IPS-18c (cell line): ENCODE measurements around the gene ULK1.
"Not testable (repeated sequence)": the region's sequence is repeated elsewhere in the genome, so short reads cannot be mapped to it uniquely, and the experiment has no call there.

Experiments
- H3K4me3 ChIP-seq: 2 replicates; pipeline ENCODE4 v1.7.0; 2013; ENCODE audit warnings: low read depth, mild to moderate bottlenecking, low read length, moderate library complexity; ENCODE audit not compliant: insufficient read depth
- H3K9me3 ChIP-seq: one replicate; pipeline ENCODE4 v1.6.1; 2013; ENCODE audit warnings: mild to moderate bottlenecking, low read length, moderate library complexity; ENCODE audit not compliant: control insufficient read depth, insufficient read depth

Gene ULK1

DNA sequence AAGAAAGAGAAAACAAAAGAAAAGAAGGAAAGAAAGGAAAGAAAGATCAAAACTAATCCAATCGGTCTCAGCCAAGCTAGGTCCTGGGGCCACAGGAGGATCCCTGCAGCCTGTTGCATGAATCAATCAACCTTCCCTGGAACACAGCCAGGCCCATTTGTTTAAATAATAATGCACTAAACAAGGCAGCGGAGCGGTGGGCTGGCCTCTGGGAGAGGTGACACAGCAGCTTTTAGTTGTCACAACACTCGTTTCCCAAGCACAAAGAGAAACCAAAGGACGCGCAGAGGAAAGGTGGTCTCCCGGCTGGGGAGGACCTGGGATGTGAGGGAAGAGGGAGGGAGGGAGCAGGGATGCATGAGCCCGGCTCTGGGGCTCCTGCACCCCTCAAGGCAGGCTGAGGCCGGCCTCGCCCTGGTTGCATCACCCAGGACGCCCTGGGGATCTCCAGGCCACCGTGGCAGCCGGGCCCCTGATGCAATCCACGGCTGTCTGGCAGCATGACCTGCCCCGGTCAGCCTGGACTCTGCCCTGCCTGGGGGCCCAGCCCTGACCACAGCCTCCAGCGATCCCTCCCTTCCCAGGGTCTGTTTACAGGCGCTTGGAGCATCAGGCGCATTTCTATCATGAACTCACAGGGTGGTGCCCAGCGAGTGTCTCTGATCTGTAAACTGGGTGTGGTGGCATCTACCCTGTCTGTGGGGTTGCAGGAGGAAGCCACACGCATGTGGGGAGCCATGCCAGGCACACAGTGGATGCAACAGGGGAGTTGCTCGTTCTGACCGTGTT, 33.8 kb upstream of the ULK1 start:
- H3K9me3 ChIP-seq, result no peaks in the 10 kb centered on the region
- no peak overlapping the region; the same call in 1 of the 2 replicates for H3K4me3 ChIP-seq

DNA sequence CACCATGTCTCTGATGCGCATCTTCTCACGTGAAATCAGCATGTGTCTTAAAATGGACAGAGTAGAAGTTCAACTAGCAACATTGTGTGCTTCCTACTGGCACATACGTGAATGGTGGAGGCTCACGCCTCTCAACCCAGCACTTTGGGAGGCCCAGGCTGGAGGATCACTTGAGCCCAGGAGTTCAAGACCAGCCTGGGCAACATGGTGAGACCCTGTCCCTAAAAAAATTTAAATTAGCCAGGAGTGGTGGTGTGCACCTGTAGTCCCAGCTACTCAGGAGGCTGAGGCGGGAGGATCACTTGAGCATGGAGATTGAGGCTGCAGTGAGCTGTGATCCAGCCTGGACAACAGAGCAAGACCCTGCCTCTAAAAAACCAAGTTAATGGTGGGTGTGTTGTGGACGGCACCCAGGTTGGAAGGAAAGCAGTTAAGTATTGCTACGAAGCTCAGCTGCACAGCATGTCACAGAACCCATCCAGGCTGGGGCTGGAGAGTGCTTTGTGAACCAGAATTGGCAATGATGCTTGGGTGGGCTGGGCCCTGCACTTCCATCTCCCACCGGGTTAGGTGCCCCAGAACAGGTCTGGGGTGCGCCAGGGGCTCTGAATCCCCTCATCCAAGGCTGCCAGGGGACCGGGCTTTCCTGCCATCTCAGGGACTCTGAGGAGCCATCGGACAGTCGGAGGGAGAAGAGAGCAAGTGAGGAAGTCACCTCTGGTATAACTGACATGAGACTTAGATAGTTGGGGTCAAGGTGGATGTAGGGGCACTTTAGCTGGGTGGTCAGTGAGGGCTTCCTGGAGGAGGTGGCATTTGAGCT, 33.0 kb upstream of the ULK1 start:
- no peaks in the 10 kb centered on the region for H3K9me3 ChIP-seq
- no peak overlapping the region for H3K4me3 ChIP-seq

DNA sequence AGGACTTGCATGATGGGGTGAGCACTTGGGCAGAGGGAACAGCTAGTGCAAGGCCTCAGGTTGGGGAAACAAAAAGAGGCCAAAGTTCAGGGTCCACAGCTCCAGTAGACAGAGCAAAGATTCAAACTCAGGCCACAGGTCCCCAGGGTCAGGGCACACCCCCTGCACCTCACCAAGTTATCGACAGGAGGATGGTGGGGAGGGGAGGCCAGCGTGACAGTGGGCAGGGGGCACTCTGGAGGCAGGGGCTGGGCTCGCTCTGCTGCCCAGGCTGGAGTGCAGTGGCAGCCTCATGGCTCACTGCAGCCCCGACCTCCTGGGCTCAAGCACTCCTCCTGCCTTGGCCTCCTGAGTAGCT, 32.4 kb upstream of the ULK1 start:
- no peak overlapping the region for H3K4me3 ChIP-seq
- H3K9me3 ChIP-seq, result no peaks in the 10 kb centered on the region

DNA sequence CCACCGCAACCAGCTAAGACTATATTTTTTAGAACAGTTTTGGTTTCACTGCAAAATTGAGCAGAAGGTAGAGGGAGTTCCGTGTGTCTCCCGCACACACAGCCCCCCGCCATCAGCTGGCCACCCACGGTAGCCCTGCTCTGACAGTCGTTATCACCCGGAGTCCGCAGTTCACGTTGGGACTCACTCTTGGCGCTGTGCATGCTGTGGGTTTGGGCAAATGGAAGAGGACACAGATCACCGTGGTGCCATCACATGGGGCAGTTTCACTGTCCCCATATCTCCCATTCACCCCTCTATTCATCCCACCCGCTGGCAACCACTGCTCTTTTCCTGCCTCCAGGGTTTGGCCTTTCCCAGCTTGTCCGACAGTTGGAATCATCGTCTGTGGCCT, 31.8 kb upstream of the ULK1 start:
- no peak overlapping the region for H3K4me3 ChIP-seq
- H3K9me3 ChIP-seq, result no peaks in the 10 kb centered on the region

DNA sequence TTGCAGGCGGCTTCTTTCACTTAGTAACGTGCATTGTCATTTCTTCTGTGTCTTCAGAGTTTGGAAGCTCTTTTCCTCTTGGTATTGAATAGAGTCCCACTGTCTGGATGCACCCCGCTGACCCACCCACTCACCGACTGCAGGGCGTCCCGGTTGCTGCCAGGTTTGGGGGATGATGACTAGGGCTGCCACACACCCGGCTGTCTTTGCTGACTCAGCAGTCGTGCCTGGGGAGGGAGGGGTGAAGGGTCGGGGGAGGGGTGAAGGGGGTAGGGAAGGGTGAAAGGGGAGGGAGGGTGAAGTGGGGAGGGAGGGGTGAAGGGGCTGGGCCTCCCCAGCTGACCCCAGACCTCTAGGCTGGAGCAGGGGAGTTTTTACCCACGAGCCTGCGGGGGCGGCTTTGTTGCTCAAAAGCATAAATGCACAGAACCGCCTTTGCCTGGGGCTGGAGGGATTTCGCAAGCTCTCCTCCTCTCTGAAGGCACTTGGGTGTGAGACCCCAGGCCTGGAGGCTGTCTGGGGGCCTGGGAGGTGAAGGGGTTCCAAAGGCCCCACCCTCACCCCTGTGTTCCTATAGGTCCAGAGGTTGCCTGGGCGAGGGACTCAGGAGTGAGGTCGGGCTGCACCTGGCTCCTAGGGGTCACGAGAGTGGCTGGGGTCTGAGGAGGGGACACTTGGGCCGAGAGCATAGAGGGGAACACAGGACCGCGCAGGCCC, 31.3 kb upstream of the ULK1 start:
- no peak overlapping the region for H3K4me3 ChIP-seq
- H3K9me3 ChIP-seq, result no peaks in the 10 kb centered on the region

DNA sequence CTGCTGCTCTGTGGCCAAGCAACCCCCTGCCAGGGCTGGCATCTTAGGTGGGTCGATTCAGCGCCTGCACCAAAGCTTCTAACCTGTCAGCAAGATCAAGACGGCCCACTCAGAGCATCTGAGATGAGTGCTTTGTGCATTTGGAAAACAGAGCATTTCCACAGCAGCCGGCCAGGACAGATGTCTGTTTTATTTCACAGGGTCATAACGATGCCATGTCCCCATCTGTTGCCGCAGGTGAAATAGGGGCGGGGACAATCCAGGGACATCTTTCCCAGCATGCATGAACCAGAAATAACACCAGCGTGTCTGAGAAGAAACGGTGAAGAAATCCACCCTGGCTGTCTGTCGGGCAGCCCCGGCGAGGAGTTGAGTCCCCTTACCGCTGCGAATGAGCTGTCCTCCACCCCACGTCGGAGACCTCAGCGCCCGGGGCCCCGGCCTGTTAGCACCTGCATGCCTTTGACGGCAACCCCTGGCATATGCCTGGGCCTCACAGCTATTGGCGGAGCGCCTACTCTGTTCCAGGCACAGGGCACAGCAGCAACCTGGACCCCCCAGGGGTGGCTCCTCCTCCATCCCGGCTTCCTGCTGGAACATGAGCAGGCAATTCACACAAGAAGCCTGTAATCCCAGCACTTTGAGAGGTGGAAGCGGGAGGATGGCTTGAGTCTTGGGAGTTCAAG, 30.6 kb upstream of the ULK1 start:
- Histone ChIP-seq H3K9me3 (no peaks in the 10 kb centered on the region), H3K4me3 (no peak overlapping the region)

DNA sequence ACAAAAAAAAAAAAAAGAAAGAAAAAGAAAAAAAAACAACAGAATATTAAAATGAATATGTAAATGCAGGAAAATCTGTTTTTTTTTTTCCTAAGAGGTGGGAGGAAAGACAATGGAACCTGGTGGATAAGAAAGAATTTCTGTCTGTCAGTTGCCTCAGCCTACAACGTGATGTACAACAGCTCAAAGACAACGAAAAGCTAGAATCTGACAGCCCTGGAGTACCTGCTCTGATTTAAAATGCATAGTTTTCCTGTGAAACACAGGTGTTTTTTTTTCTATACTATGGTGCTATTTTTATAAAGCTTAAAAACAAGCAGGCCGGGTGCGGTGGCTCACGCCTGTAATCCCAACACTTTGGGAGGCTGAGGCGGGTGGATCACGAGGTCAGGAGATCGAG, 30.0 kb upstream of the ULK1 start:
- no peak overlapping the region for H3K4me3 ChIP-seq

DNA sequence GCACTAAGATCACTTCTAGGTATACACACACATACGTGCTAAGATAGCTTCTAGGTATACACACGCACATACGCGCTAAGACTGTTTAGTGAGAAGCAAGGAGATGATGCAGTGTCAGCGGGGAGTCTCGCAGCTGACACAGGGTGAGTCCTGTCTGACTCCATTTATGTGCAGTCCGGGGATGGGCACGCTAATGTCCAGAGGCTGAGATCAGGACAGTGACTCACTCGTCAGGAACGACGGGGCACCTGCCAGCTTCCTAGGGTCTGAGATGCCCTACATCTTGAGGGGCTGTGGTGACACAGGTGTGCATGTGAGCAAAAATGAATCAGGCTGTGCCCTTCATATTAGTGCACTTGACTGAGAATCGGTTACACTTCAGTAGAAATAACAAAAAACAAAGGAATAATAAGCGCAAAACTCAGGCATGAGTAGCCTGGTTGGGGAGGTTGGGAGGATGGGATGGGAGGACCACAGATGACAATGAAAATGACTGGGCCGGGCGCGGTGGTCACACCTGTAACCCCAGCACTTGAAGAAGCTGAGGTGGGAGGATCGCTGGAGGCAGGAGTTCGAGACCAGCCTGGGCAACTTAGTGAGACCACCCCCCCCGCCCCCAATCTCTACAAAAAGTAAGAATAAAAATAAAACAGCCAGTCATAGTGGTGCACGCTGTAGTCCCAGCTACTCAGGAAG, 29.1 kb upstream of the ULK1 start:
- H3K9me3 ChIP-seq, result no peaks in the 10 kb centered on the region
- H3K4me3 ChIP-seq, result no peak overlapping the region

More for the DNA sequence above, 30.0 kb upstream of the ULK1 start:
- no peaks in the 10 kb centered on the region for H3K9me3 ChIP-seq

DNA sequence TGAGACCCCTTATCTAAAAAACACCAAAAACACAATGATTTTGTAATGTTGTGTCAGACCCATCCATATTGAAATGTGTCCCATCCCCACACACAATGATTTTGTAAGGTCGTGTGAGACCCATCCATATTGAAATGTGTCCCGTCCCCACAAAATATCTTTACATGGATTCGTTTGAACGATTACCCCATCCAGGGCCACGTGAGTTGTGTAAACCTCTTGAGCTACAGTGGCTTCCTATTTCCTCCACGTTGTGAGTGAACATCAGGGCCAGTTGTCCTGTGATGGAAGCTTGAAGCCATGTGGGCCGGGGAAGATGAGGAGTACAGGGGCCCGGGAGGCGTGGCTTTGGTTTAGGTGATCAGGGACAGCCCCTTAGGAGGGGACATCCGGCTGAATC, 27.0 kb upstream of the ULK1 start:
- no peak overlapping the region for H3K4me3 ChIP-seq
- H3K9me3 ChIP-seq, result no peaks in the 10 kb centered on the region

DNA sequence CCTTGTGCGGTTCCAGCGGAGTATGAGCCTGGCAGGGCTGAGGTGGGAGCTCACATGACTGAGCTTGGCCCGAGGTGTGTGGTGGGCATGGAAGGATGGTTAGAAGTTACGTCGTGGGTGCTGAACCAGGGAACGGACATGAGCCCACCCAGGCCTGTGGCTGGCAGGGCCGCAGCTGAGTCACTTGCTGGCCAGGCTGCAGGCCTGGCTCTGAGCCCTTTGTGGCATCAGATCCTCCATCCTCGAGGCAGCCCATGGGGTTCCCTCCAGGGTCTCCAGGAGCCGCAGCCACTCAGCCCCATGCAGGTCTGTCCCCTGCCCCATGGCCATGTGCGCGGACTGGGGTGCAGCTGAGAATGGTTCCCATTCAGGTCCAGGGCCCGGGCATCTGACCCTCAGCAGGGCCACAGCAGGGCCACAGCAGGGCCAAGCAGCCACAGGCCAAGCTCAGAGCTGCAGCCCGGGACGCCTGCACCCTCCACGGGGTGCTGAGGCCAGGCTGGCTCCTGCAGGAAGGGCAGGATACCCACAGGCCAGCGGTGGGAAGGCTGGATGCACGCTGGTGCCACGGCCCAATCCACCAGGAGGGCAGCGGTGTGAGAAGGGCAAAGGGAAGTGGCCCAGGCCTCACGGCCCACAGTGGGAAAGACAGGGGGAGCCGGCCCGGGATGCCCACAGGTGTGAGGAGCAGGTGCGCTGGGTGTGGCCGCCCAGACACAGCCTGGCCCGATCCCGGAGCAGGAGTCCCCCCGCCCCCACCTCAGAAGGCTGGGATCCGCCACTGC, 26.3 kb upstream of the ULK1 start:
- H3K4me3 ChIP-seq, result no peak overlapping the region
- no peaks in the 10 kb centered on the region for H3K9me3 ChIP-seq

DNA sequence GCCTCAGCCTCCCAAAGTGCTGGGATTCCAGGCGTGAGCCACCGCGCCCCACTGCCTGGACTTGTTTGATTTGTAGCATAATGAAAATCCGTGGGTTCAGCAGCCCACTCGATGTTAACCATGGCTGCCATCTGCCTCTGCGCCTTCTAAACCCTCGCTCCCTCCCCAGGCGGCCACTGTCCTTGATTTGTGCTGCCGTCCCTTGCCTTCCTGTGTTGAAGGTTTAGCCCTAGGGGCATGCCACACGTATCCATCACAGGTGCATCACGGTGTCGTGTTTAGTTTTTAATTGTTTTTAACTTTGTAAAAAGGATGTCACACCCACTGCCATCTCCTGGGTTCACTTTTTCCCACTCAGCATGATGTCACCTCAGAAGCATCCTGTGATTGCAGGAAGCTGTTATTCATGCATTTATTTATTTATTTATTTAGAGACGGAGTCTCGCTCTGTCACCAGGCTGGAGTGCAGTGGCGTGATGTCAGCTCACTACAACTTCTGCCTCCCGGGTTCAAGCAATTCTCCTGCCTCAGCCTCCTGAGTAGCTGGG, 24.5 kb upstream of the ULK1 start:
- Histone ChIP-seq H3K4me3 (no peak overlapping the region), H3K9me3 (no peaks in the 10 kb centered on the region)

DNA sequence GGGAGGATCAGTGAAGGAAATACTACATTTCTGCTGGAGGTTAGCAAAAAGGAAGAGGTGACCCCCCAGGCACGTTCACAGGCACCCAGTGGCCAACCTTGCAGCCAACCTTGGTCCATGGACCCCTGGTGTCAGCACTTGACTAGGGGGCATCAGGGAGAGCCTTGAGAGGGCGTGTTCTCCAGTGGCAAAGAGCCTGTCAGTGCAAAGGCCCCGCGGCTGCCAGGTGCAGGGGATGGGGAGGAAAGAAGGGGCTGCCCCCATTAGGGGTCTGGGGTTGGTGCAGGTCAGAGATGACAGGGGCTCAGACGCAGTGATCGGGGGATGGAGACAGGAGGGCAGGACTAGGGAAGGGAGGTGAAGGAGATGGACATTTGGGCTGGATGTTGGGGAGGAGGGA, 22.7 kb upstream of the ULK1 start:
- no peak overlapping the region for H3K4me3 ChIP-seq
- H3K9me3 ChIP-seq, result no peaks in the 10 kb centered on the region

DNA sequence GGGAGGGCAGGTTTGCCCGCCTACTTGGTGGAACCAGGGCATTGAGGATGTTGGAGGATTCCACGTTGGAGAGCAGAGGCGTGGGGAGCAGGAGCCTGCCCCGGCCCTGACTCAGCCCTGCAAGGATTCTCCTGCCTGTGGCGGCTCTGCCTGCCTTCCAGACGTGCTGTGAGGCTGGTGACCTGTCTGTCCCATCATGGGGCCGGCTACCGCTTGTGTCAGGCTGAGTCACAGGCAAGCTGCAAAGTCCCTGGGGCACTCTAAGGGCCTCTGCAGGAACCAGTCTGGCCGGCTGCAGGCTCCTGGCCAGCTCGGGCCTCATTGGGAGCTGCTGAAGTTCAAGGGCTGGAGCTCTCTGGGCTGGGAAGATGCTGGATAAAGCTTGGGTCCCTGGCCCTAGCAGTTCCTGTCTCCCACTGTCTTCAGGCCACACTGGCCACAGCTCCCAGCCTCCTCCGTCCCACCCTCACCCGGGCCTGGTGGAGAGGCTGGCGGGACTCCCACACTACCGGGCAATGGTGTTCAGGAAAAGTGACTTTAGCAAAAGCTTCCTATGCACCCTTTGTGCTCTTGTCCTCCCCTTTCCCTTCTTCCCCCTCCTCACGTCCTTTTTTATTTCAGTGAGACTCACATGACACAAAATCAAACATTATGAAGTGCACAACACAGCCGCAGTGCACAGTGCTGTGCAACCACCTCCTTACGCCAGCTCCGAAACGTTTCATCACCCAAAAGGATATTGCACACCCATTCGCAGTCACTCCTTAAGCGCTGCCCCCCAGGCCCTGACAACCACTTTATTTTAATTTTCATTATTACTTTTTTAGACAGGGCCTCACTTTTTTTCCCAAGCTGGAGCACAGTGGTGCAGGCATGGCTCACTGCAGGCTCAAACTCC, 22.0 kb upstream of the ULK1 start:
- no peak overlapping the region for H3K4me3 ChIP-seq

DNA sequence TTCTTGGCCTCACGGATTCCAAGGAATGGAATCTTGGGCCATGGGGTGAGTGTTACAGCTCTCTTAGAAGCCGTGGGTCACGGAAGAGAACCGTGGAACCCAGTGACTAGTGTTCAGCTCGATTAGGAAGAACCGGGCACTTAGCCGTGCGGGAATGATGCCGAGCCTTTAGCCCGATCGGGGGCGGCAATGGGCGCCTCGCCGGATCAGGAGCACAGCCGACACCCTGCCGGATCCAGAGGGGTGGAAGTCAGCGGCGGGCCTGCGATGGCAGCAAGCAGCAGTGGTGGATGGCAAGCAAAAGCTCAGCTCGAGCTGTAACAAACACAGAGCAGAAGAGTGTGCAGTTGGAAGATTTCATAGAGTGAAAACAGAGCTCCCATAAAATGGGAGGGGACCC, 21.1 kb upstream of the ULK1 start:
- Histone ChIP-seq H3K4me3 (no peak overlapping the region), H3K9me3 (no peaks in the 10 kb centered on the region)

More for the DNA sequence above, 22.0 kb upstream of the ULK1 start:
- H3K9me3 ChIP-seq, result no peaks in the 10 kb centered on the region

DNA sequence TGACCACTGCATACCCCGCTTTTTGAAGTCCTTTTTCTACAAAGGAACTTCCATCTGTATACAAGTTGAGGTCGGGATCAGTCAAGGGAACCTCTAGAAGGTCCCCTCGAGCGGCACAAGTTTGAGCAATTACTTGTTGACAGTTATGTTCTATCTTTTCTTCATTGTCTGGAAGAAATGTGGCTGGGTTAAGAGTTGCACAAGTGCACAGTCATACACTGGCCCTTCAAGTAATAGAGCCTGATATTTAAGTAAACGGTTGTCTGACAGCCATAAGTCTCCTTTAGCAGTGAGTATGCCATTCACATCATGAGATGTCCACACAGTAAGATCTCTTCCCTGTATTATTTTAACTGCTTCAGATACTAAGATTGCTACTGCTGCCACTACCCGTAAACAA, 19.4 kb upstream of the ULK1 start:
- H3K9me3 ChIP-seq, H3K4me3 ChIP-seq: not testable (repeated sequence)
